Measurements from ENCODE around the gene CHCHD3.
"Not testable (repeated sequence)": the region's sequence is repeated elsewhere in the genome, so short reads cannot be mapped to it uniquely, and the experiment has no call there.

Gene CHCHD3

GRCh38 chr7:133036289-133036688 lies 45.6 kb downstream of the CHCHD3 start:
- Histone ChIP-seq H4K20me1 (ENCODE audit: insufficient read depth, low read length, poor library complexity, severe bottlenecking) (peaks cover 9% of the 10 kb centered on the region), H3K4me2 (ENCODE audit: low read depth, low read length, poor library complexity, severe bottlenecking) (no peak overlapping the region), H3K4me3 (ENCODE audit: low read length, poor library complexity, severe bottlenecking) (no peak overlapping the region), H3K79me2 (ENCODE audit: insufficient read depth, low read length) (peaks cover 41% of the 10 kb centered on the region), H3K36me3 (ENCODE audit: insufficient read depth, low read length) (no peaks in the 10 kb centered on the region), H3F3A (ENCODE audit: low read depth) (no peaks in the 10 kb centered on the region), H3K27me3 (ENCODE audit: insufficient read depth, low read length, poor library complexity, severe bottlenecking) (no peaks in the 10 kb centered on the region), H3K4me1 (ENCODE audit: insufficient read depth, low read length, poor library complexity, severe bottlenecking) (peaks cover 4% of the 10 kb centered on the region), H3K9me2 (replicated peaks; ENCODE audit: low read depth, low read length) (no peaks in the 10 kb centered on the region), H2AFZ (ENCODE audit: low read length) (no peak overlapping the region), H3K9me3 (ENCODE audit: insufficient read depth, low read depth, low read length) (no peaks in the 10 kb centered on the region), H3K9ac (ENCODE audit: low read depth, low read length, poor library complexity, severe bottlenecking) (no peak overlapping the region)
- TF ChIP-seq CTCF (conservative IDR thresholded peaks at IDR 0.05; ENCODE audit: low read length): no peak
- TF ChIP-seq EZH2phosphoT487 (IDR thresholded peaks at IDR 0.05; ENCODE audit: borderline replicate concordance): no peak

- not testable (repeated sequence) for H2AFZ ChIP-seq (ENCODE audit: low read length); H3F3A ChIP-seq (ENCODE audit: low read depth); H3K9ac ChIP-seq (ENCODE audit: low read depth, low read length, poor library complexity, severe bottlenecking); H3K9me2 ChIP-seq (replicated peaks; ENCODE audit: low read depth, low read length); H3K4me1 ChIP-seq (ENCODE audit: insufficient read depth, low read length, poor library complexity, severe bottlenecking); H4K20me1 ChIP-seq (ENCODE audit: insufficient read depth, low read length, poor library complexity, severe bottlenecking); H3K36me3 ChIP-seq (ENCODE audit: insufficient read depth, low read length); H3K9me3 ChIP-seq (ENCODE audit: insufficient read depth, low read depth, low read length); H3K4me2 ChIP-seq (ENCODE audit: low read depth, low read length, poor library complexity, severe bottlenecking); H3K27me3 ChIP-seq (ENCODE audit: insufficient read depth, low read length, poor library complexity, severe bottlenecking); H3K4me3 ChIP-seq (ENCODE audit: low read length, poor library complexity, severe bottlenecking)
- H3K79me2 ChIP-seq (ENCODE audit: insufficient read depth, low read length): peaks cover 31% of the 10 kb centered on the region
Measured at GRCh38 chr7:133035240-133035639, 46.6 kb downstream of the CHCHD3 start.

DNA sequence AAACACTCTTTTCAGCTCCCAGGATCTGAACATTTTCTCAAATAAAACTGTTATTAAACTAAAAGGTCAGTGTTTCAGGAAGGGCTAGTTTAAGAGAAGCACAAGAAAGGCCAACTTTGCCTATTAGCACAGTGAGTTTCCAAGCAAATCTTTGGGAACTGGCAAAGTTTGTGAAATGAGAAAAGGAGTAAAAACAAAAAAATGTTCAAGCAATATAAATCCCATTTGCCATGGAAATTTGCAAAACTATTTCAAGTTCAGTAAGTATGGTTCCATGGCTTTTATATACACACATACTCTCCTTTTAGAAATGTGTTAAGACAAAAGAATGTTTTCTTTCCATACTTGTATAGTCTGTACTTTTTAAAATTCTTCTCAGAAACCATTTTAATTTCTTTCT lies 51.5 kb downstream of the CHCHD3 start:
- Histone ChIP-seq H3K9ac (ENCODE audit: low read depth, low read length, poor library complexity, severe bottlenecking) (no peak overlapping the region), H3F3A (ENCODE audit: low read depth) (no peaks in the 10 kb centered on the region), H4K20me1 (ENCODE audit: insufficient read depth, low read length, poor library complexity, severe bottlenecking) (peaks cover 5% of the 10 kb centered on the region), H3K9me2 (replicated peaks; ENCODE audit: low read depth, low read length) (no peaks in the 10 kb centered on the region), H2AFZ (ENCODE audit: low read length) (no peak overlapping the region), H3K79me2 (ENCODE audit: insufficient read depth, low read length) (peaks cover 21% of the 10 kb centered on the region; the same call in 1 of the 2 replicates), H3K4me1 (ENCODE audit: insufficient read depth, low read length, poor library complexity, severe bottlenecking) (peaks cover 4% of the 10 kb centered on the region), H3K36me3 (ENCODE audit: insufficient read depth, low read length) (no peaks in the 10 kb centered on the region), H3K27me3 (ENCODE audit: insufficient read depth, low read length, poor library complexity, severe bottlenecking) (no peaks in the 10 kb centered on the region), H3K9me3 (ENCODE audit: insufficient read depth, low read depth, low read length) (peaks cover 7% of the 10 kb centered on the region), H3K4me3 (ENCODE audit: low read length, poor library complexity, severe bottlenecking) (no peak overlapping the region), H3K4me2 (ENCODE audit: low read depth, low read length, poor library complexity, severe bottlenecking) (no peak overlapping the region)
- TF ChIP-seq CTCF (conservative IDR thresholded peaks at IDR 0.05; ENCODE audit: low read length) (no peak), EZH2phosphoT487 (IDR thresholded peaks at IDR 0.05; ENCODE audit: borderline replicate concordance) (no peak)

DNA sequence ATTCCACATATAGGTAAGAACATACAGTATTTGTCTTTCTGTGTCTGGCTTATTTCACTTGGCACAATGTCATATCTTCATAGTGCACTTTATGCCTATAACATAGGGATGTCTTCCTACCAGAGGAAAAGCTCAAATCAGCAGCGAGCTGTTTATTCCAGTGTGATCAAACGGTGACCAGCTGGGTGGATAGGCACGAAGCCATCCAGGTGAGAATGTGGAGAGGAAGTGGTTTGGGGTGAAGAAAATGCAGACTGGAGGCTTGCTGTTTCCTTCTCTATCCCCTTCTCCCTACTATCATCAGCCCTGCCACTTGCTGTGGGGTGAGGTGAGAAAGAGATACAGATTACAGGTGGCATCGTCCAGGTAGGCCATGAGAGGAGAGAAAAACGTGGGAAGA lies 52.4 kb downstream of the CHCHD3 start:
- Histone ChIP-seq H4K20me1 (ENCODE audit: insufficient read depth, low read length, poor library complexity, severe bottlenecking) (peaks cover 5% of the 10 kb centered on the region), H3F3A (ENCODE audit: low read depth) (no peaks in the 10 kb centered on the region), H3K9me2 (replicated peaks; ENCODE audit: low read depth, low read length) (no peaks in the 10 kb centered on the region), H3K4me2 (ENCODE audit: low read depth, low read length, poor library complexity, severe bottlenecking) (no peak overlapping the region), H3K27me3 (ENCODE audit: insufficient read depth, low read length, poor library complexity, severe bottlenecking) (no peaks in the 10 kb centered on the region), H3K4me3 (ENCODE audit: low read length, poor library complexity, severe bottlenecking) (no peak overlapping the region), H2AFZ (ENCODE audit: low read length) (no peak overlapping the region), H3K9me3 (ENCODE audit: insufficient read depth, low read depth, low read length) (peaks cover 7% of the 10 kb centered on the region), H3K4me1 (ENCODE audit: insufficient read depth, low read length, poor library complexity, severe bottlenecking) (peaks cover 4% of the 10 kb centered on the region), H3K79me2 (ENCODE audit: insufficient read depth, low read length) (peaks cover 21% of the 10 kb centered on the region; the same call in 1 of the 2 replicates), H3K36me3 (ENCODE audit: insufficient read depth, low read length) (no peaks in the 10 kb centered on the region), H3K9ac (ENCODE audit: low read depth, low read length, poor library complexity, severe bottlenecking) (no peak overlapping the region)
- no peak for TF ChIP-seq EZH2phosphoT487 (IDR thresholded peaks at IDR 0.05; ENCODE audit: borderline replicate concordance)
- TF ChIP-seq CTCF (conservative IDR thresholded peaks at IDR 0.05; ENCODE audit: low read length): no peak
